Measurements from ENCODE around the gene PLAAT5.
"Not testable (repeated sequence)": the region's sequence is repeated elsewhere in the genome, so short reads cannot be mapped to it uniquely, and the experiment has no call there.

Gene PLAAT5

DNA sequence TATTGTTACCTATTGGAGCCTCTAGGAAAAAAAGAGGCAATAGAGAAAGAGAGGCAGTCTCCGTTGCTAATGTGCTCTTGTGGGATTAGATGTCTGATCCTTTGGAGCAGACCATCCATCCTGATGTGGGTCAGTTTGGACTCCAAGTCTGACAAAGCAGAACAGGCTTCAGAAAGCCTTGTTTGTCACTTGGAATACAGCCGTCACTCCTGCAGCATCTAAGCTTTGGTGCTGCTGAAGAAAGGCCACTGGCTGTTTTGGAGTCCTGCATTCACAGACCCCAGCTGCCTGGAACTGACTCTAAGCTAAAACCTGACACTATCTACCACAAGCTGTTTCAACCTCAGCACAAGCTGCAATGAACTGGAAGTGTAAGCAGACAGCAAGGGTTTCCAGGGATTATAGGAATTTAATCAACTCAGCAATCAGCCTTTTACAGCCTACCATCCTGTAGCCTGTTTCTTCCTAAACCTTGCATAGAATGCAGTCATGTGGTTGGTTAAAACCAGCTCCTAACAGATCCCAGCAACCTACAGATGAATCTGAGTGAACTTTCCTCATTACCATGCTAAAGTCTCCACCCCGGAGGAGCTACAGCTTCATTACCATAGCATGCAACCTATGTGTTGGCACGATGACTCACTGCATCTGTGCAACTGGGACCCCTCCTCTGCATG lies 42.0 kb upstream of the PLAAT5 start:
- Histone ChIP-seq H3K27me3 (ENCODE audit: insufficient read depth, poor library complexity, severe bottlenecking) (no peaks in the 10 kb centered on the region), H3K27ac (replicated peaks) (no peak overlapping the region), H3K4me3 (replicated peaks; ENCODE audit: insufficient read depth, low read length) (no peak overlapping the region)
- TF ChIP-seq, protein P1, sequence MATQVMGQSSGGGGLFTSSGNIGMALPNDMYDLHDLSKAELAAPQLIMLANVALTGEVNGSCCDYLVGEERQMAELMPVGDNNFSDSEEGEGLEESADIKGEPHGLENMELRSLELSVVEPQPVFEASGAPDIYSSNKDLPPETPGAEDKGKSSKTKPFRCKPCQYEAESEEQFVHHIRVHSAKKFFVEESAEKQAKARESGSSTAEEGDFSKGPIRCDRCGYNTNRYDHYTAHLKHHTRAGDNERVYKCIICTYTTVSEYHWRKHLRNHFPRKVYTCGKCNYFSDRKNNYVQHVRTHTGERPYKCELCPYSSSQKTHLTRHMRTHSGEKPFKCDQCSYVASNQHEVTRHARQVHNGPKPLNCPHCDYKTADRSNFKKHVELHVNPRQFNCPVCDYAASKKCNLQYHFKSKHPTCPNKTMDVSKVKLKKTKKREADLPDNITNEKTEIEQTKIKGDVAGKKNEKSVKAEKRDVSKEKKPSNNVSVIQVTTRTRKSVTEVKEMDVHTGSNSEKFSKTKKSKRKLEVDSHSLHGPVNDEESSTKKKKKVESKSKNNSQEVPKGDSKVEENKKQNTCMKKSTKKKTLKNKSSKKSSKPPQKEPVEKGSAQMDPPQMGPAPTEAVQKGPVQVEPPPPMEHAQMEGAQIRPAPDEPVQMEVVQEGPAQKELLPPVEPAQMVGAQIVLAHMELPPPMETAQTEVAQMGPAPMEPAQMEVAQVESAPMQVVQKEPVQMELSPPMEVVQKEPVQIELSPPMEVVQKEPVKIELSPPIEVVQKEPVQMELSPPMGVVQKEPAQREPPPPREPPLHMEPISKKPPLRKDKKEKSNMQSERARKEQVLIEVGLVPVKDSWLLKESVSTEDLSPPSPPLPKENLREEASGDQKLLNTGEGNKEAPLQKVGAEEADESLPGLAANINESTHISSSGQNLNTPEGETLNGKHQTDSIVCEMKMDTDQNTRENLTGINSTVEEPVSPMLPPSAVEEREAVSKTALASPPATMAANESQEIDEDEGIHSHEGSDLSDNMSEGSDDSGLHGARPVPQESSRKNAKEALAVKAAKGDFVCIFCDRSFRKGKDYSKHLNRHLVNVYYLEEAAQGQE (IDR thresholded peaks at IDR 0.05; ENCODE audit: insufficient replicate concordance, low read depth): no peak
- no peak for TF ChIP-seq POLR2AphosphoS5 (IDR thresholded peaks at IDR 0.05; ENCODE audit: low read depth)
- no peak for TF ChIP-seq CTCF (IDR thresholded peaks at IDR 0.05; ENCODE audit: insufficient read depth, low read length)
- no peak for TF ChIP-seq SPI1 (IDR thresholded peaks at IDR 0.05; ENCODE audit: borderline replicate concordance, low read depth)
- no peak for TF ChIP-seq GABPA (IDR thresholded peaks at IDR 0.05; ENCODE audit: low read depth)
- no peak for DNase-seq (ENCODE audit: low read depth in 1 of 2, low spot score in 1 of 2)

- no peak overlapping the region for H3K27ac ChIP-seq (replicated peaks)
- H3K4me3 ChIP-seq (replicated peaks; ENCODE audit: insufficient read depth, low read length): no peak overlapping the region
- no peak for DNase-seq (ENCODE audit: low read depth in 1 of 2, low spot score in 1 of 2)
- TF ChIP-seq SPI1 (IDR thresholded peaks at IDR 0.05; ENCODE audit: borderline replicate concordance, low read depth): no peak
- no peak for TF ChIP-seq GABPA (IDR thresholded peaks at IDR 0.05; ENCODE audit: low read depth)
- no peak for TF ChIP-seq POLR2AphosphoS5 (IDR thresholded peaks at IDR 0.05; ENCODE audit: low read depth)
- TF ChIP-seq, protein P1 (IDR thresholded peaks at IDR 0.05; ENCODE audit: insufficient replicate concordance, low read depth): no peak
- TF ChIP-seq CTCF (IDR thresholded peaks at IDR 0.05; ENCODE audit: insufficient read depth, low read length): no peak
- H3K27me3 ChIP-seq (ENCODE audit: insufficient read depth, poor library complexity, severe bottlenecking): no peaks in the 10 kb centered on the region
Measured at GRCh38 chr11:63532117-63532516, 41.1 kb upstream of the PLAAT5 start.

- not testable (repeated sequence) for H3K27ac ChIP-seq (replicated peaks); H3K27me3 ChIP-seq (ENCODE audit: insufficient read depth, poor library complexity, severe bottlenecking); H3K4me3 ChIP-seq (replicated peaks; ENCODE audit: insufficient read depth, low read length); DNase-seq (ENCODE audit: low read depth in 1 of 2, low spot score in 1 of 2)
Measured at GRCh38 chr11:63531074-63531792, 40.3 kb upstream of the PLAAT5 start.

GRCh38 chr11:63530021-63530420 lies 39.1 kb upstream of the PLAAT5 start:
- no peak for TF ChIP-seq CTCF (IDR thresholded peaks at IDR 0.05; ENCODE audit: insufficient read depth, low read length)
- TF ChIP-seq POLR2AphosphoS5 (IDR thresholded peaks at IDR 0.05; ENCODE audit: low read depth): no peak
- TF ChIP-seq SPI1 (IDR thresholded peaks at IDR 0.05; ENCODE audit: borderline replicate concordance, low read depth): no peak
- TF ChIP-seq GABPA (IDR thresholded peaks at IDR 0.05; ENCODE audit: low read depth): no peak
- TF ChIP-seq, protein P1 (IDR thresholded peaks at IDR 0.05; ENCODE audit: insufficient replicate concordance, low read depth): no peak
- no peak for DNase-seq (ENCODE audit: low read depth in 1 of 2, low spot score in 1 of 2)
- Histone ChIP-seq H3K27ac (replicated peaks) (no peak overlapping the region), H3K27me3 (ENCODE audit: insufficient read depth, poor library complexity, severe bottlenecking) (no peaks in the 10 kb centered on the region), H3K4me3 (replicated peaks; ENCODE audit: insufficient read depth, low read length) (no peak overlapping the region)

GRCh38 chr11:63529373-63529772 lies 38.4 kb upstream of the PLAAT5 start:
- not testable (repeated sequence) for DNase-seq (ENCODE audit: low read depth in 1 of 2, low spot score in 1 of 2); H3K27ac ChIP-seq (replicated peaks); H3K4me3 ChIP-seq (replicated peaks; ENCODE audit: insufficient read depth, low read length); H3K27me3 ChIP-seq (ENCODE audit: insufficient read depth, poor library complexity, severe bottlenecking)

Measured in HL-60 (cell line).